Spleen (tissue), 11 donors: ENCODE data around the gene ITPK1. TPM values are rescaled to one million over a fixed set of nuclear protein-coding genes. Genes with fewer than 3 reads are reported as not detected.
A peak's percentile ranks its signal among the peaks of the same experiment; 100 is the strongest.

Experiments used
- DNase-seq: peaks from one replicate; pipeline ENCODE4 v3.0.0-alpha.2; 2020
- H3K27ac ChIP-seq, 8 donors: fragments of 200-600 bp; sonication (generic) in 7 of 8; 1 replicate in 4 of 8; 2 replicates in 4 of 8; pipeline versions ENCODE4 v1.5.0 to v1.8.0; 2016 to 2021; ENCODE audit warnings: inconsistent platforms in 4 of 8, mild to moderate bottlenecking in 4 of 8, moderate library complexity in 1 of 8
- H3K27me3 ChIP-seq, 7 donors: fragments of 200-600 bp; sonication (generic) in 6 of 7; replicated peaks in 1 of 7; 1 replicate in 4 of 7; 2 replicates in 3 of 7; pipeline versions ENCODE4 v1.5.0 to v1.8.0; 2016 to 2021; ENCODE audit warnings: inconsistent platforms in 3 of 7, mild to moderate bottlenecking in 1 of 7
- H3K36me3 ChIP-seq, 6 donors: fragments of 200-600 bp; sonication (generic) in 5 of 6; 1 replicate in 4 of 6; 2 replicates in 2 of 6; pipeline versions ENCODE4 v1.5.0 to v1.8.0; 2016 to 2021; ENCODE audit warnings: inconsistent platforms in 2 of 6
- H3K4me1 ChIP-seq, 6 donors: fragments of 200-600 bp; sonication (generic) in 5 of 6; 1 replicate in 3 of 6; 2 replicates in 3 of 6; pipeline versions ENCODE4 v1.5.0 to v1.8.0; 2016 to 2021; ENCODE audit warnings: inconsistent platforms in 3 of 6
- H3K4me3 ChIP-seq, 8 donors: fragments of 200-600 bp; sonication (generic) in 7 of 8; 1 replicate in 4 of 8; 2 replicates in 4 of 8; pipeline versions ENCODE4 v1.5.0 to v1.8.0; 2016 to 2021; ENCODE audit warnings: inconsistent platforms in 4 of 8, mild to moderate bottlenecking in 4 of 8, moderate library complexity in 2 of 8
- H3K9me3 ChIP-seq, 8 donors: fragments of 200-600 bp; sonication (generic) in 7 of 8; 1 replicate in 4 of 8; 2 replicates in 4 of 8; pipeline versions ENCODE4 v1.5.0 to v1.8.0; 2016 to 2021; ENCODE audit warnings: inconsistent platforms in 4 of 8
- CTCF ChIP-seq, 11 experiments: fragments of 200-600 bp in 7 of 11; fragments of 450-650 bp in 4 of 11; sonication (generic) in 4 of 11; IDR thresholded peaks in 8 of 11; conservative IDR thresholded peaks in 3 of 11; 1 replicate in 7 of 11; 2 replicates in 4 of 11; pipeline versions ENCODE4 v1.4.0 to v1.8.0; 2016 to 2021; ENCODE audit warnings: antibody characterized with exemption in 11 of 11, inconsistent platforms in 4 of 11, mild to moderate bottlenecking in 1 of 11
- POLR2A ChIP-seq, 3 donors: fragments of 450-650 bp; IDR thresholded peaks; one replicate each; pipeline ENCODE4 v1.5.1; 2017; ENCODE audit warnings: antibody characterized with exemption in 3 of 3, mild to moderate bottlenecking in 1 of 3
- POLR2AphosphoS5 ChIP-seq, 3 donors: sonication (generic); formaldehyde crosslinking; IDR thresholded peaks; one replicate each; pipeline ENCODE4 v1.5.1; 2017; ENCODE audit warnings: antibody characterized with exemption in 3 of 3
- WGBS, 5 donors: extraction: QIAGEN DNeasy Blood & Tissue Kit in 3 of 5; methylation state at CpG; one replicate each; pipeline versions ENCODE4 v1.1.5 to v1.1.7; 2013 to 2018; 5-methylcytosine and 5-hydroxymethylcytosine counted together
- intact Hi-C: fragments of 100-400 bp; cut with DNase I; formaldehyde crosslinking; loops from one replicate; pipeline ENCODE4 v1.15.0; 2023; ENCODE audit warnings: low total_unique reads
- polyA plus RNA-seq, 3 donors: library from polyadenylated mRNA; stranded (reverse); fragments of 200-250 nt; gene quantifications; one replicate each; pipeline ENCODE4 v1.2.1, GENCODE V29; 2013
- total RNA-seq, 7 donors: library from RNA; depleted of rRNA in 3 of 7; stranded (reverse); fragments of >200 nt in 3 of 7; fragmentation: NEBNext Ultra II Directional in 4 of 7; extraction: Animal tissue kit (Norgen Biotek cat#: 25700) in 4 of 7; gene quantifications; one replicate each; pipeline versions ENCODE4 v1.1.0 to v1.2.1, GENCODE V29; 2016 to 2021
- donor health status: healthy with polysubstance abuse.
- donor health status: DM: no; HTN: no; CAD: no; lungs with moderate emphysema.
- donor health status: DM: no; HTN: no; CAD: no.
- donor health status: Bipolar disorder and iron deficiency.
- donor health status: healthy.
- donor health status: DM: no; HTN: no; CAD: no.
- donor health status: DM: yes; HTN: yes; CAD: no.

ITPK1 gene
- total and polyA plus RNA-seq, 10 donors, result 22.9 to 123 (median 68.0) TPM

- H3K9me3 ChIP-seq, result no peaks in the 10 kb centered on the region
- WGBS, 5 donors, result 81 to 88% (median 88%) methylated on average over 10 of the region's 10 CpGs
- DNase-seq, result no peak
- peak overlapping the region in 1 of 8 donors; percentile 84 for H3K27ac ChIP-seq
- H3K36me3 ChIP-seq, result peaks cover 0 to 21% (median 0%) of the 10 kb centered on the region in 6 donors
- H3K27me3 ChIP-seq, result no peaks in the 10 kb centered on the region
- TF ChIP-seq CTCF (IDR thresholded peaks at IDR 0.05 in 8 of 11, conservative IDR thresholded peaks at IDR 0.05 in 3 of 11) (no peak), POLR2A (IDR thresholded peaks at IDR 0.05) (no peak), POLR2AphosphoS5 (IDR thresholded peaks at IDR 0.05) (no peak)
- peaks cover 38 to 73% (median 50%) of the 10 kb centered on the region in 6 donors for H3K4me1 ChIP-seq
- H3K4me3 ChIP-seq, result no peak overlapping the region
- intact Hi-C loops, result no loop called here
Measured at GRCh38 chr14:93030761-93031160, 85.0 kb downstream of the ITPK1 start.

GRCh38 chr14:93029911-93030508, 85.7 kb downstream of the ITPK1 start:
- TF ChIP-seq POLR2A (IDR thresholded peaks at IDR 0.05), result no peak
- TF ChIP-seq POLR2AphosphoS5 (IDR thresholded peaks at IDR 0.05), result no peak
- TF ChIP-seq CTCF (IDR thresholded peaks at IDR 0.05 in 8 of 11, conservative IDR thresholded peaks at IDR 0.05 in 3 of 11), result no peak
- Histone ChIP-seq H3K27me3 (no peaks in the 10 kb centered on the region), H3K4me3 (no peak overlapping the region), H3K36me3 (peaks cover 0 to 23% (median 0%) of the 10 kb centered on the region in 6 donors), H3K27ac (no peak overlapping the region), H3K4me1 (peaks cover 31 to 66% (median 43%) of the 10 kb centered on the region in 6 donors), H3K9me3 (no peaks in the 10 kb centered on the region)
- 93 to 98% (median 95%) methylated on average over 8 of the region's 8 CpGs for WGBS, 5 donors
- no peak for DNase-seq
- intact Hi-C loops, result no loop called here

- WGBS, 5 donors, result 91 to 100% (median 95%) methylated on average over 2 to 5 of the region's 5 CpGs
- DNase-seq, result peak; percentile 68
- H3K27ac ChIP-seq, result no peak overlapping the region
- peaks cover 26 to 60% (median 37%) of the 10 kb centered on the region in 6 donors for H3K4me1 ChIP-seq
- TF ChIP-seq POLR2A (IDR thresholded peaks at IDR 0.05), result no peak
- no peak for TF ChIP-seq POLR2AphosphoS5 (IDR thresholded peaks at IDR 0.05)
- TF ChIP-seq CTCF (IDR thresholded peaks at IDR 0.05 in 8 of 11, conservative IDR thresholded peaks at IDR 0.05 in 3 of 11), result no peak
- H3K27me3 ChIP-seq, result no peaks in the 10 kb centered on the region
- no peak overlapping the region for H3K4me3 ChIP-seq
- H3K36me3 ChIP-seq, result peaks cover 0 to 29% (median 0%) of the 10 kb centered on the region in 6 donors
- intact Hi-C loops, result no loop called here
- H3K9me3 ChIP-seq, result no peaks in the 10 kb centered on the region
Measured at GRCh38 chr14:93029417-93029816, 86.3 kb downstream of the ITPK1 start.

GRCh38 chr14:93028724-93029076, 87.0 kb downstream of the ITPK1 start:
- H3K4me1 ChIP-seq, result peaks cover 19 to 53% (median 30%) of the 10 kb centered on the region in 6 donors
- H3K9me3 ChIP-seq, result no peaks in the 10 kb centered on the region
- H3K4me3 ChIP-seq, result no peak overlapping the region
- peak overlapping the region in 2 of 8 donors; percentile 39 for H3K27ac ChIP-seq
- intact Hi-C loops, result no loop called here
- no peaks in the 10 kb centered on the region for H3K27me3 ChIP-seq
- no peak for TF ChIP-seq CTCF (IDR thresholded peaks at IDR 0.05 in 8 of 11, conservative IDR thresholded peaks at IDR 0.05 in 3 of 11)
- TF ChIP-seq POLR2A (IDR thresholded peaks at IDR 0.05), result no peak
- no peak for TF ChIP-seq POLR2AphosphoS5 (IDR thresholded peaks at IDR 0.05)
- no peak for DNase-seq
- H3K36me3 ChIP-seq, result peaks cover 0 to 32% (median 0%) of the 10 kb centered on the region in 6 donors
- 84 to 96% (median 87%) methylated on average over 8 to 9 of the region's 9 CpGs for WGBS, 5 donors
